ENCODE measurements around the gene AQP1. TPM values are rescaled to one million over a fixed set of nuclear protein-coding genes. Genes with fewer than 3 reads are reported as not detected.

Gene AQP1
- total RNA-seq, 1 donor from 2014 or later, result 6.0 TPM

DNA sequence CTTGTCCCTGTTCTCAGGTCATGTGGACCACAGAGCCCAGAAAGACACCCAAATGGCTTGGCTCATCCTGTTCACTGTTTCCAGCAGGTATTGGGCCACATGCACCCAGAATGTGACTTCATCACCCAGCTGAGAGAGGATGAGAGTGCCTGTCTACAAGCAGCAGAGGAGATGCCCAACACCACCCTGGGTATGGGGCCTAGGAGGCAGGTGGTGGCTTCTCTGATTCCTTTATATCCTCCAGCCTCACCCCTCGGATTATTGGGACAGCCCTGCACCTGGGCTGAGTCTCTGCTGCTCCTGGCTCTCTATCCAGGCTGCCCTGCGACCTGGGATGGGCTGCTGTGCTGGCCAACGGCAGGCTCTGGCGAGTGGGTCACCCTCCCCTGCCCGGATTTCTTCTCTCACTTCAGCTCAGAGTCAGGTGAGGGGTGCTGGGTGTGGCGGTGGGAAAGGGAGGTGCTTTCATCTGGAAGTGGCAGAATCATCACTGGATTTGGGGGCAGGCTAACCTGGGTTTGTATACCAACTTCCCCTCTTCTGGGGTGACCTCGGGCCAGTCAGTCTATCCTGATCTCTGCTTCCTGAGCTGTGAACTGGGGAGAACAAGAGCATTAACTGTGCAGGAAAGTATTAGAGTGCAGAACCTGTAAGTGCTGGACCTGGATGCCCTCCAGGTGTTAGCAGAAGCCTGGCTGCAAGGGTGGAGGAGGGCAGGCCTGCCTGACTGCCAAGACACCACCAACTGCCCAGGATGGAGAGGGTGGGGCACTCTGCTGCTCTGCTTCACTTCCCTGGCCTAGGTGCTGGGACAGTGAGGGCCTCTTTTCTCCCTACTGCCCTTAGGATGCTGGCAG lies 57.3 kb downstream of the AQP1 start:
- Mint-ChIP-seq H3K4me3 (no peak overlapping the region), H3K4me1 (ENCODE audit: unreplicated experiment) (no peaks in the 10 kb centered on the region), H3K27ac (no peak overlapping the region), H3K36me3 (no peaks in the 10 kb centered on the region), H3K9me3 (no peaks in the 10 kb centered on the region), H3K27me3 (peaks cover 56% of the 10 kb centered on the region)
- TF ChIP-seq, protein P1, sequence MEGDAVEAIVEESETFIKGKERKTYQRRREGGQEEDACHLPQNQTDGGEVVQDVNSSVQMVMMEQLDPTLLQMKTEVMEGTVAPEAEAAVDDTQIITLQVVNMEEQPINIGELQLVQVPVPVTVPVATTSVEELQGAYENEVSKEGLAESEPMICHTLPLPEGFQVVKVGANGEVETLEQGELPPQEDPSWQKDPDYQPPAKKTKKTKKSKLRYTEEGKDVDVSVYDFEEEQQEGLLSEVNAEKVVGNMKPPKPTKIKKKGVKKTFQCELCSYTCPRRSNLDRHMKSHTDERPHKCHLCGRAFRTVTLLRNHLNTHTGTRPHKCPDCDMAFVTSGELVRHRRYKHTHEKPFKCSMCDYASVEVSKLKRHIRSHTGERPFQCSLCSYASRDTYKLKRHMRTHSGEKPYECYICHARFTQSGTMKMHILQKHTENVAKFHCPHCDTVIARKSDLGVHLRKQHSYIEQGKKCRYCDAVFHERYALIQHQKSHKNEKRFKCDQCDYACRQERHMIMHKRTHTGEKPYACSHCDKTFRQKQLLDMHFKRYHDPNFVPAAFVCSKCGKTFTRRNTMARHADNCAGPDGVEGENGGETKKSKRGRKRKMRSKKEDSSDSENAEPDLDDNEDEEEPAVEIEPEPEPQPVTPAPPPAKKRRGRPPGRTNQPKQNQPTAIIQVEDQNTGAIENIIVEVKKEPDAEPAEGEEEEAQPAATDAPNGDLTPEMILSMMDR (conservative IDR thresholded peaks at IDR 0.05), result no peak
- no peak for DNase-seq (ENCODE audit: extremely low spot score, unreplicated experiment)

DNA sequence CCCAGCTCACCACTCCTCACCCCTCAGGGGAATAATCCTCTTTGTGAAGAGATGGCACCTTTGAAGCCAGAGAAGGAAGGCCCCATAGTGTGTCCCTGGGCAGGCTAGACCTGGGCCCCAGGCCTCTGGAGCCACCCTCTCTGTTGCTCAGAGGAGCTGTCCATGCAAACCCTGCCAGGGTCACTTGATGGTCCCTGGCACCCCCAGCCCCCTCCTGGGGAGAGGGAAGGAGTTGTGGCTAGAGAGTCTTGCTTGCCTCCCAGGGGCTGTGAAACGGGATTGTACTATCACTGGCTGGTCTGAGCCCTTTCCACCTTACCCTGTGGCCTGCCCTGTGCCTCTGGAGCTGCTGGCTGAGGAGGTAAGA lies 57.9 kb downstream of the AQP1 start:
- no peaks in the 10 kb centered on the region for H3K36me3 Mint-ChIP-seq
- no peak overlapping the region for H3K4me3 Mint-ChIP-seq
- DNase-seq (ENCODE audit: extremely low spot score, unreplicated experiment), result no peak
- H3K9me3 Mint-ChIP-seq, result no peaks in the 10 kb centered on the region
- H3K4me1 Mint-ChIP-seq (ENCODE audit: unreplicated experiment), result no peaks in the 10 kb centered on the region
- TF ChIP-seq, protein P1 (conservative IDR thresholded peaks at IDR 0.05), result no peak
- no peak overlapping the region for H3K27ac Mint-ChIP-seq
- peaks cover 52% of the 10 kb centered on the region for H3K27me3 Mint-ChIP-seq

GRCh38 chr7:30970074-30970473 lies 58.4 kb downstream of the AQP1 start:
- TF ChIP-seq, protein P1 (conservative IDR thresholded peaks at IDR 0.05), result no peak
- peaks cover 48% of the 10 kb centered on the region for H3K27me3 Mint-ChIP-seq
- DNase-seq (ENCODE audit: extremely low spot score, unreplicated experiment), result no peak
- H3K4me1 Mint-ChIP-seq (ENCODE audit: unreplicated experiment), result no peaks in the 10 kb centered on the region
- H3K9me3 Mint-ChIP-seq, result no peaks in the 10 kb centered on the region
- H3K36me3 Mint-ChIP-seq, result no peaks in the 10 kb centered on the region
- H3K27ac Mint-ChIP-seq, result no peak overlapping the region
- no peak overlapping the region for H3K4me3 Mint-ChIP-seq

DNA sequence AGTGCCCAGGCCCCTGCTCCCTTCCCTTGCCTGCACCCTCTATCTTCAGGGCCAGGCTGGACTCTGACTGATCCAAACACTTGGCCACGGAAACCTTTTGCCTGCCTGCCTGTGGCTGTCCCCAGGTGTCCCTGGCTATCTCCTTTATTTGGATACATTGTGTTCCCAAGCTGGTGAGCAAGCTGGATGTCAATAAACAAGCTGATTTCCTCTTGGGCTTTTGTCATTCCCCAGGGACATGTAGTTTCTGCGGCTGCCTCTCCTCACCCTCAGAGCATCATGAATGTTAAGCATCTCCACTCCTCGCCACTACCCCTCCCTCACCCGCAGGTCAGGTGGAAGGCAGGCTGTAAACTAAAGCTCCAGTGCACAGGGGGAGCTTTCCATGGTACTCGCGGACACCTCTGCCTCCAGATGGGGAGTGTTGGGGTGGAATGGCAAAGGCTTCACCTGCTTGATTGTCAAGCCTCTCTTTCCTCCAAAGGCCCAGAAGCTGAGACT lies 59.0 kb downstream of the AQP1 start:
- Mint-ChIP-seq H3K4me1 (ENCODE audit: unreplicated experiment) (no peaks in the 10 kb centered on the region), H3K27me3 (peaks cover 50% of the 10 kb centered on the region), H3K36me3 (no peaks in the 10 kb centered on the region), H3K4me3 (no peak overlapping the region), H3K27ac (no peak overlapping the region), H3K9me3 (no peaks in the 10 kb centered on the region)
- TF ChIP-seq, protein P1 (conservative IDR thresholded peaks at IDR 0.05), result no peak
- no peak for DNase-seq (ENCODE audit: extremely low spot score, unreplicated experiment)

DNA sequence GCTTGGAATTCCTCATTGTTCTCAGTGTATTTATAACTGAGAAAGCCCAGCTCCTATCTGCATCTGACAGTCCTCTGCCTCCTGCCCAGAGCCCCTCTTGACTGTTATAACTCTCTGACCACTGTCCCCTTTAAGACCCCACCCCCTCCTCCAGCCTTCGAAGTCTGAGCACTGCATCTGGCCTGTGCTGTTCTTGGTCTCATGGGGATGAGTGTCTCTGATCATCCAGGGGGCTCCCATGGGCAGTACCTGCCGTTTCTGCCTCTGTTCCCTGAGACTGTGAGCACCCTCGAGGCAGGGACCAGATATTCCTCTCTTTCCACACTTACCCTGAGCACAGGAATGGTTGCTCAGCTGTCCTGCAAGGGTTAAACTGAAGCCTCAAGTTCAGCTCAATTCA lies 59.8 kb downstream of the AQP1 start:
- H3K4me3 Mint-ChIP-seq, result no peak overlapping the region
- no peaks in the 10 kb centered on the region for H3K9me3 Mint-ChIP-seq
- no peaks in the 10 kb centered on the region for H3K36me3 Mint-ChIP-seq
- no peaks in the 10 kb centered on the region for H3K4me1 Mint-ChIP-seq (ENCODE audit: unreplicated experiment)
- H3K27ac Mint-ChIP-seq, result no peak overlapping the region
- TF ChIP-seq, protein P1 (conservative IDR thresholded peaks at IDR 0.05), result no peak
- no peak for DNase-seq (ENCODE audit: extremely low spot score, unreplicated experiment)
- peaks cover 48% of the 10 kb centered on the region for H3K27me3 Mint-ChIP-seq

Measured in type B pancreatic cell (in vitro differentiated cells).